Esophagus muscularis mucosa (tissue), 4 donors: ENCODE results near the gene ATXN2. TPM values are rescaled to one million over a fixed set of nuclear protein-coding genes. Genes with fewer than 3 reads are reported as not detected.
"Not testable (repeated sequence)": the region's sequence is repeated elsewhere in the genome, so short reads cannot be mapped to it uniquely, and the experiment has no call there.

Experiments used
- DNase-seq: peaks from one replicate; pipeline ENCODE4 v3.0.0-alpha.2; 2017; ENCODE audit errors: extremely low spot score
- H3K27ac ChIP-seq, 4 donors: fragments of 200-600 bp; sonication (generic); replicated peaks in 1 of 4; 1 replicate in 3 of 4; 2 replicates in 1 of 4; pipeline ENCODE4 v1.5.1; 2016 to 2019; ENCODE audit warnings: mild to moderate bottlenecking in 1 of 4
- H3K27me3 ChIP-seq, 4 donors: fragments of 200-600 bp; sonication (generic); one replicate each; pipeline versions ENCODE4 v1.5.1 to v1.6.0; 2016 to 2019
- H3K36me3 ChIP-seq, 4 donors: fragments of 200-600 bp; sonication (generic); one replicate each; pipeline ENCODE4 v1.5.1; 2016 to 2019
- H3K4me1 ChIP-seq, 4 donors: fragments of 200-600 bp; sonication (generic); one replicate each; pipeline ENCODE4 v1.5.1; 2016 to 2019
- H3K4me3 ChIP-seq, 4 donors: fragments of 200-600 bp; sonication (generic); 1 replicate in 2 of 4; 2 replicates in 2 of 4; pipeline ENCODE4 v1.5.1; 2016 to 2019; ENCODE audit warnings: mild to moderate bottlenecking in 4 of 4, moderate library complexity in 1 of 4
- H3K9me3 ChIP-seq, 4 donors: fragments of 200-600 bp; sonication (generic); 1 replicate in 3 of 4; 2 replicates in 1 of 4; pipeline ENCODE4 v1.5.1; 2016 to 2019
- EP300 ChIP-seq: sonication (generic); formaldehyde crosslinking; IDR thresholded peaks from one replicate; pipeline ENCODE4 v1.6.1; 2017; ENCODE audit warnings: antibody characterized with exemption
- POLR2A ChIP-seq: fragments of 450-650 bp; IDR thresholded peaks from one replicate; pipeline ENCODE4 v1.6.1; 2017; ENCODE audit warnings: antibody characterized with exemption, moderate library complexity, mild to moderate bottlenecking, low read depth
- POLR2AphosphoS5 ChIP-seq, 2 donors: sonication (generic); formaldehyde crosslinking; IDR thresholded peaks; one replicate each; pipeline ENCODE4 v1.6.1; 2017; ENCODE audit warnings: antibody characterized with exemption in 2 of 2
- WGBS: methylation state at CpG from one replicate; pipeline ENCODE4 v1.1.5; 2018; 5-methylcytosine and 5-hydroxymethylcytosine counted together
- intact Hi-C: fragments of 100-400 bp; cut with DNase I; formaldehyde crosslinking; loops from one replicate; pipeline ENCODE4 v1.15.1; 2023
- total RNA-seq, 4 donors: library from RNA; depleted of rRNA; stranded (reverse); fragments of >200 nt; gene quantifications; one replicate each; pipeline versions ENCODE4 v1.1.0 to v1.2.1, GENCODE V29; 2016
- TF ChIP-seq, protein P1 (sequence below), 3 experiments: fragments of 200-600 bp in 2 of 3; fragments of 450-650 bp in 1 of 3; sonication (generic) in 2 of 3; IDR thresholded peaks; one replicate each; pipeline ENCODE4 v1.5.1; 2017 to 2019; ENCODE audit warnings: antibody characterized with exemption in 3 of 3, mild to moderate bottlenecking in 2 of 3, moderate library complexity in 1 of 3

Gene ATXN2
- total RNA-seq, 4 donors from 2014 or later, result 32.0 to 57.3 (median 52.0) TPM

DNA sequence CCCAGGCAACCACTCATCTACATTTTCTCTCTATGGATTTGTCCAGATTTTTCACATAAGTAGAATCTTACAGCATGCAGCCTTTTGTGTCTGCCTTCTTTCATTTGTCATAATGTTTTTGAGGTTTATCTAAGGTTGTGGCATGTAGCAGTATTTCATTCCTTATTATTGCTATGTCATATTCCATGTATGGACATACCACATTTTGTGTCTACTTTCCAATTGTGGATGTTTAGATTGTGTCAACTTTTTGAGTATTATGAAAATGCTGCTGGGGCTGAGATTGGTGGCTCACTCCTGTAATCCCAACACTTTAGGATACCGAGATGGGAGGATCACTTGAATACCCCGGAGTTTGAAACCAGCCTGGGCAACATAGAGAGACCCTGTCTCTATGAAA, 3.2 kb upstream of the ATXN2 start:
- H3K9me3 ChIP-seq, result no peaks in the 10 kb centered on the region
- TF ChIP-seq EP300 (no peak), POLR2AphosphoS5 (IDR thresholded peaks at IDR 0.05) (no peak)
- TF ChIP-seq, protein P1, sequence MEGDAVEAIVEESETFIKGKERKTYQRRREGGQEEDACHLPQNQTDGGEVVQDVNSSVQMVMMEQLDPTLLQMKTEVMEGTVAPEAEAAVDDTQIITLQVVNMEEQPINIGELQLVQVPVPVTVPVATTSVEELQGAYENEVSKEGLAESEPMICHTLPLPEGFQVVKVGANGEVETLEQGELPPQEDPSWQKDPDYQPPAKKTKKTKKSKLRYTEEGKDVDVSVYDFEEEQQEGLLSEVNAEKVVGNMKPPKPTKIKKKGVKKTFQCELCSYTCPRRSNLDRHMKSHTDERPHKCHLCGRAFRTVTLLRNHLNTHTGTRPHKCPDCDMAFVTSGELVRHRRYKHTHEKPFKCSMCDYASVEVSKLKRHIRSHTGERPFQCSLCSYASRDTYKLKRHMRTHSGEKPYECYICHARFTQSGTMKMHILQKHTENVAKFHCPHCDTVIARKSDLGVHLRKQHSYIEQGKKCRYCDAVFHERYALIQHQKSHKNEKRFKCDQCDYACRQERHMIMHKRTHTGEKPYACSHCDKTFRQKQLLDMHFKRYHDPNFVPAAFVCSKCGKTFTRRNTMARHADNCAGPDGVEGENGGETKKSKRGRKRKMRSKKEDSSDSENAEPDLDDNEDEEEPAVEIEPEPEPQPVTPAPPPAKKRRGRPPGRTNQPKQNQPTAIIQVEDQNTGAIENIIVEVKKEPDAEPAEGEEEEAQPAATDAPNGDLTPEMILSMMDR (IDR thresholded peaks at IDR 0.05), result no peak
- no peak for DNase-seq
- no peaks in the 10 kb centered on the region for H3K27me3 ChIP-seq
- intact Hi-C loops, result no loop called here
- H3K4me3 ChIP-seq, result no peak overlapping the region
- H3K4me1 ChIP-seq, result peaks cover 8 to 12% (median 11%) of the 10 kb centered on the region in 4 donors
- WGBS, result 98% methylated on average over 2 of the region's 2 CpGs
- no peaks in the 10 kb centered on the region for H3K36me3 ChIP-seq
- H3K27ac ChIP-seq, result no peak overlapping the region

DNA sequence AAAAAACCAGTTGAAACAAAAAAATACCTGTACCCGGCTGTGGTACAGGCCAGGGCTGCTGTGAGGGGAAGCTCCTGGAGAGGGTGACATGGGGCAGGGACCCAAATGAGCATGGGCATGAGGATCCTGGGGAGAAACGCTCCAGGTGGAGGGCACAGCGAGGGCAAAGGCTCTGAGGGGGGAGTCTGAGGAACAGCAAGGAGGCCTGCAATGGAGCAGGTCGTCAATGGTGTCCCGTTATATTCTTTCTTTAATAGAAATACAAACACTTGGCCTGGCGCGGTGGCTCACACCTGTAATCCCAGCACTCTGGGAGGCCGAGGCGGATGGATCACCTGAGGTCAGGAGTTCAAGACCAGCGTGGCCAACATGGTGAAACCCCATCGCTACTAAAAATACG, 1.9 kb upstream of the ATXN2 start:
- 93% methylated on average over 12 of the region's 12 CpGs for WGBS

DNA sequence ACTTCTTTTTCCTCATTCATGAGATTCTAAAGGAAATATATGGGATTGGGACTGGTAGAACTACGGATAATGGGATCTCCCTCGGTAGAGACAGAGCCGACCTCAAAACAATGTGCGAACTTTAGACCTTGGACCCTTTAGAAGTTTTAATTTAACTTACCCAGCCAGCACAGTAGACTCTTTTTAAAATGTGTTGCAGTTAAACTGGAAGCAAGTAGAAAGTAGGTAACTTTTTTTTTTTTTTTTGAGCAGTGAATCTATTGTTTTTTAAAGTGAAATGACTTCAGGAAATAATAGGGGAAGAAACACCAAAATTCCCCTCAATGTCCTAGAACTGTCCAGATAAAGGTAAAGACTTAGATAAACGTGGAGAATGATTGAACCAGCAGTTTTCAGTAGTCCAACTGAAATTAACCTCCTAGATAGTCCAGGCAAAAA, 1.1 kb upstream of the ATXN2 start:
- TF ChIP-seq EP300 (no peak), POLR2A (no peak), POLR2AphosphoS5 (IDR thresholded peaks at IDR 0.05) (no peak)
- TF ChIP-seq, protein P1 (IDR thresholded peaks at IDR 0.05), result no peak
- intact Hi-C loops, result no loop called here
- no peaks in the 10 kb centered on the region for H3K36me3 ChIP-seq
- H3K9me3 ChIP-seq, result no peaks in the 10 kb centered on the region
- H3K27ac ChIP-seq, result peak overlapping the region; percentile 96 to 98 (median 97)
- peaks cover 27 to 32% (median 32%) of the 10 kb centered on the region in 4 donors for H3K4me1 ChIP-seq
- DNase-seq, result no peak
- H3K27me3 ChIP-seq, result no peaks in the 10 kb centered on the region
- WGBS, result 8% methylated on average over 5 of the region's 5 CpGs
- peak overlapping the region; percentile 91 to 99 (median 97) for H3K4me3 ChIP-seq

More for the DNA sequence above, 1.9 kb upstream of the ATXN2 start:
- Histone ChIP-seq H3K27ac (peak overlapping the region in 3 of 4 donors; percentile 96 to 98 (median 97)), H3K4me1 (peaks cover 20 to 24% (median 24%) of the 10 kb centered on the region in 4 donors)
- DNase-seq, intact Hi-C loops, H3K36me3 ChIP-seq, H3K4me3 ChIP-seq, H3K9me3 ChIP-seq, H3K27me3 ChIP-seq: not testable (repeated sequence)

DNA sequence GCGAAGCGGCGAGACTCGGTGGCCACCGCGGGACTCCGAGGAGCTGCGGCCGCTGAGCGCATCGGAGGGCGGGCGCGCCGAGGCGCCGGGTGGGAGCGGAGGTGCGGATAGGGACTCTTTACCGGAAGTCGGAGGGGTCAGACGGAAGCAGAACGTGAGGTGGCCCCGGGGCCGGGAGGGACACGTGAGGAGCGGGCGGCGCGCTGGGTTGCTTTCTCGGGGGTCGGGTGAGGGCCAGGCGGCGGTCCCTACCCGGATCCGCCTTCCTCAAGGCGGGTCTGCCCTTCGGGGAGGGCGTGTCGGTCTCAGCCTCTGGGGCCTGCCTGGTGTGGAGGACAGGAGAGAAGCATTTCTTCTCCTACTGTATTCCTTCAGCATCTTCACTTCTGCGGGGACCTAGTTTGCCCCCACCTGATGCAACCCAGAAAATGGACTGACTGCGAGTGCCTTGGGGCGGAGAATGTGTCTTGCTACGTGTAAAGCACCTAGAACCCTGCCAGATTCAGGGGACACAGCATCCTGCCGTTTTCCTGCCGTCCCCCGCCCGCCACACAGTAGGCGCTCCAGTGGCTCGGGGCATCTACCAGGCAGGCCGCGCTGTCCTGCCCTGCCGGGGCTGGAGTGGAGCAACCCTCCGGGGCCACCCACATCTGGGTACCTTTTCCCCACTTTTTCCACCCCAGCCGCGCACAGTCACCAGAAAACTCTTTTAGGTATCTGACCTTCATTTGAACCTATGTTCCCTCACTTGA, 514 bp upstream of the ATXN2 start:
- H3K4me3 ChIP-seq, result peak overlapping the region; percentile 91 to 99 (median 97)
- H3K9me3 ChIP-seq, result no peaks in the 10 kb centered on the region
- H3K36me3 ChIP-seq, result no peaks in the 10 kb centered on the region
- no peaks in the 10 kb centered on the region for H3K27me3 ChIP-seq
- peak; percentile 98 for DNase-seq
- WGBS, result 1% methylated on average over 28 of the region's 56 CpGs
- H3K27ac ChIP-seq, result peak overlapping the region; percentile 96 to 98 (median 97)
- intact Hi-C loops, result loop anchor here (5.0 kb wide), 1 partner anchor 42 kb away; no protein-coding TSS in a partner anchor
- H3K4me1 ChIP-seq, result peaks cover 33 to 38% (median 38%) of the 10 kb centered on the region in 4 donors
- TF ChIP-seq EP300 (no peak), POLR2AphosphoS5 (IDR thresholded peaks at IDR 0.05) (peak; percentile 78 to 95), POLR2A (peak; percentile 82)
- TF ChIP-seq, protein P1 (IDR thresholded peaks at IDR 0.05), result no peak

DNA sequence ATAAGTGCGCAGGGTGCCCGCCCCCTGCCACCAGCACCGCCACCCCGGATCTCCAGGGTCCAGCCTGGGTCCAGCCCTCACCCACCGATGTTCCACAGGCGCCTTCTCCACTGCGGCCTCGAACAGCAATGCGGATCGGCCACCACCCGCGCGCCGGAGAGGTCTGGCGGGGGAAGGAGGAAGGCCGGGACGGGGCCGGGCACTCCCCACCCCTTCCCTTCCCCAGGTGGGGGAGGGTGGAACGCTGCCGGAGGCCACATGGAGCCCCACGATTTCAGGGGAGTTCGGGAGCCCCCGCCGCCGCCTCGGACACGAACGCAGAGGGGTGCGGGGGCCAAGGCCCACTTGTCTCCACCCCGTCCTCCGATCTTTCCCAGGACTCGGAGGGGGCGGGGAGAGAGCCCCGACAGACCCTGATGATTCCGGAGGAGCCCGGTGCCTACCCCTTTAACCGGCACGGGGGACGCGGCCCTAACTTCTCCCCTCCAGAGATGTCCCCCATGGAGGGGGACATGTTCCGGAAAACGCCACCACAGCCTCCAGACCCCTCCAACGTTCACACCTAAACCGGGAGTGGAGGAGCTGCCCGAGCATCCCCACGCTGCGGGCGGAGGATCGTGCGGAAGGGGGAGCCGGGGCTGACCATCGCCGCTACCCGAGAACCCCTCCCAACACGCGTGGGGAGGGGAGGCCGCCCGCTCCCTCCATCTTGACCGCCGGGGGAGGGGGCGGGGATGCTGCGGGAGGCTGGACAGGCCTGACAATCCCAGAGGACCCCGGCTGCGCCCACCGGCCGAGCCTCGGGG, 1.1 kb downstream of the ATXN2 start:
- Histone ChIP-seq H3K27me3 (no peaks in the 10 kb centered on the region), H3K27ac (peak overlapping the region; percentile 96 to 98 (median 97)), H3K4me1 (peaks cover 45 to 54% (median 53%) of the 10 kb centered on the region in 4 donors), H3K4me3 (peak overlapping the region; percentile 91 to 99 (median 97)), H3K9me3 (no peaks in the 10 kb centered on the region), H3K36me3 (no peaks in the 10 kb centered on the region)
- WGBS, result no CpG with 5 or more reads among the region's 67 CpGs
- intact Hi-C loops, result loop anchor here (5.0 kb wide), 1 partner anchor 41 kb away; no protein-coding TSS in a partner anchor
- DNase-seq, result no peak
- TF ChIP-seq POLR2A (no peak), POLR2AphosphoS5 (IDR thresholded peaks at IDR 0.05) (peak in 1 of 2 donors; percentile 21)
- TF ChIP-seq, protein P1 (IDR thresholded peaks at IDR 0.05), result no peak
